Measurements from ENCODE around the gene SND1.

GRCh38 chr7:128108641-128109423, 456.8 kb downstream of the SND1 start:
- TF ChIP-seq OSR1 (CRISPR knock-in tag; IDR thresholded peaks at IDR 0.05) (no peak), ZFP30 (CRISPR knock-in tag; IDR thresholded peaks at IDR 0.05) (no peak), PATZ1 (CRISPR knock-in tag; IDR thresholded peaks at IDR 0.05; ENCODE audit: borderline replicate concordance) (no peak), PPARA (CRISPR knock-in tag; IDR thresholded peaks at IDR 0.05; ENCODE audit: borderline replicate concordance) (no peak), CSRNP3 (CRISPR knock-in tag; IDR thresholded peaks at IDR 0.05) (no peak), POU6F1 (CRISPR knock-in tag; IDR thresholded peaks at IDR 0.05; ENCODE audit: borderline replicate concordance, low read depth) (no peak), ZFP3 (CRISPR knock-in tag; IDR thresholded peaks at IDR 0.05) (no peak), RARB (CRISPR knock-in tag; IDR thresholded peaks at IDR 0.05) (no peak), TOX (CRISPR knock-in tag; IDR thresholded peaks at IDR 0.05; ENCODE audit: borderline replicate concordance) (no peak), CREB5 (CRISPR knock-in tag; IDR thresholded peaks at IDR 0.05; ENCODE audit: low read depth) (no peak)
